Measurements from ENCODE around the gene EFCAB5. TPM values are rescaled to one million over a fixed set of nuclear protein-coding genes. Genes with fewer than 3 reads are reported as not detected.
A peak's percentile ranks its signal among the peaks of the same experiment; 100 is the strongest.
"Not testable (repeated sequence)": the region's sequence is repeated elsewhere in the genome, so short reads cannot be mapped to it uniquely, and the experiment has no call there.

Gene EFCAB5
- total RNA-seq, 1 donor from 2014 or later: 4.3 TPM

GRCh38 chr17:30093463-30094147 lies 152.2 kb downstream of the EFCAB5 start:
- peak; percentile 70 for DNase-seq (ENCODE audit: low spot score)

GRCh38 chr17:30095507-30096244 lies 154.2 kb downstream of the EFCAB5 start:
- DNase-seq (ENCODE audit: low spot score): peak; percentile 62

- no peak for DNase-seq (ENCODE audit: low spot score)
Measured at GRCh38 chr17:30101686-30102390, 160.4 kb downstream of the EFCAB5 start.

GRCh38 chr17:30103921-30104320 lies 162.5 kb downstream of the EFCAB5 start:
- DNase-seq (ENCODE audit: low spot score): no peak

- DNase-seq (ENCODE audit: low spot score): peak; percentile 87
Measured at GRCh38 chr17:30104575-30105339, 163.3 kb downstream of the EFCAB5 start.

GRCh38 chr17:30112794-30113193 lies 171.4 kb downstream of the EFCAB5 start:
- no peak for DNase-seq (ENCODE audit: low spot score)

- DNase-seq (ENCODE audit: low spot score): no peak
Measured at GRCh38 chr17:30113213-30113612, 171.8 kb downstream of the EFCAB5 start.

- DNase-seq (ENCODE audit: low spot score): no peak
Measured at GRCh38 chr17:30116345-30116660, 174.9 kb downstream of the EFCAB5 start.

GRCh38 chr17:30116661-30117551 lies 175.5 kb downstream of the EFCAB5 start, which contains the start of gene NSRP1:
Gene NSRP1 (plus strand): TSS chr17:30116816. CDS start chr17:30116844, 28 bp downstream.
- DNase-seq (ENCODE audit: low spot score): peak; percentile 98

- no peak for DNase-seq (ENCODE audit: low spot score)
Measured at GRCh38 chr17:30117675-30118081, 176.2 kb downstream of the EFCAB5 start.

- DNase-seq (ENCODE audit: low spot score): not testable (repeated sequence)
Measured at GRCh38 chr17:30118635-30119034, 177.2 kb downstream of the EFCAB5 start.

GRCh38 chr17:30124273-30124796 lies 182.9 kb downstream of the EFCAB5 start:
- no peak for DNase-seq (ENCODE audit: low spot score)

- DNase-seq (ENCODE audit: low spot score): no peak
Measured at GRCh38 chr17:30130121-30130520, 188.7 kb downstream of the EFCAB5 start.

- DNase-seq (ENCODE audit: low spot score): no peak
Measured at GRCh38 chr17:30132615-30133014, 191.2 kb downstream of the EFCAB5 start.

GRCh38 chr17:30133197-30133596 lies 191.8 kb downstream of the EFCAB5 start:
- DNase-seq (ENCODE audit: low spot score): no peak

- DNase-seq (ENCODE audit: low spot score): no peak
Measured at GRCh38 chr17:30134551-30134950, 193.1 kb downstream of the EFCAB5 start.

GRCh38 chr17:30137158-30137557 lies 195.7 kb downstream of the EFCAB5 start:
- DNase-seq (ENCODE audit: low spot score): no peak

- not testable (repeated sequence) for DNase-seq (ENCODE audit: low spot score)
Measured at GRCh38 chr17:30147860-30148259, 206.4 kb downstream of the EFCAB5 start.

- DNase-seq (ENCODE audit: low spot score): no peak
Measured at GRCh38 chr17:30148376-30148775, 206.9 kb downstream of the EFCAB5 start.

- DNase-seq (ENCODE audit: low spot score): no peak
Measured at GRCh38 chr17:30151471-30151870, 210.0 kb downstream of the EFCAB5 start.
